HTR-8/SVneo (cell line): ENCODE measurements around the gene XIAP.
"Not testable (repeated sequence)": the region's sequence is repeated elsewhere in the genome, so short reads cannot be mapped to it uniquely, and the experiment has no call there.

Experiments
- DNase-seq: peaks from one replicate; pipeline ENCODE4 v3.0.0; 2011; ENCODE audit warnings: low spot score, mixed read lengths; ENCODE audit not compliant: insufficient read length
- FAIRE-seq: peaks from 2 replicates; lab custom pipeline; 2011; peaks lifted over from hg19 to GRCh38; lab: Jason Lieb, UNC

Gene XIAP

GRCh38 chrX:123873956-123874355 is 14.1 kb downstream of the XIAP start:
- DNase-seq (no peak), FAIRE-seq (no peak)

DNA sequence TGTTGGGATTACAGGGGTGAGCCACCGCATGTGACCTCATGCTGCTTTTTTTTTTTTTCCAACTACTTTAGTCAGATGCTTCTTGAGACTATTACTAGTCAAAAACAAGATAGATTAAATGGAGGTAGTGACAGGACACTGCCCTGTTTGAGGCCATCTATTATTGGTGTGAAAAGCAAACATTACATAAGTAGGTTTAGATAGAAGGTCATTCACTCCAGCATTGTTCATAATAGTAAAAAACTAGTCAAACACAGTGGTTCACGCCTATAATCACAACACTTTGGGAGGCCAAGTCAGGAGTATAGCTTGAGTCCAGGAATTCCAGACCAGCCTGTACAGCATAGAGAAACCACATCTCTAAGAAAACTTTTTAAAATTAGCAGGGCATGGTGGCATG is 16.3 kb downstream of the XIAP start:
- FAIRE-seq, result no peak

DNA sequence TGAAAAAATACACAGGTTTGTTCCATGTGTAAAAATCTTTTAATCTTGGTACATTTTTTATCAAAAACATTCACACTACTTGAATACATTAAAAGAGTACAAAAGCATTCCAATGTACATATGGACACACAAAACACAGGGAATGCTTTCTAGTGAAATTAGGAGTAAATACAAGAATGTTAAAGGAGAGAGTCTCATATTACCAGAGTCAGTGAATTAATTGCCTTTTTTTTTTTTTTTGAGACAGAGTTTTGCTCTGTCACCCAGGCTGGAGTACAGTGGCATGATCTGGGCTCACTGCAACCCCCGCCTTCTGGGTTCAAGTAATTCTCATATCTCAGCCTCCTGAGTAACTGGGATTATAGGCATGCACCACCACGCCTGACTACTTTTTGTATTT is 17.0 kb downstream of the XIAP start:
- DNase-seq (no peak), FAIRE-seq (no peak)

More for the DNA sequence above, 16.3 kb downstream of the XIAP start:
- no peak for DNase-seq

DNA sequence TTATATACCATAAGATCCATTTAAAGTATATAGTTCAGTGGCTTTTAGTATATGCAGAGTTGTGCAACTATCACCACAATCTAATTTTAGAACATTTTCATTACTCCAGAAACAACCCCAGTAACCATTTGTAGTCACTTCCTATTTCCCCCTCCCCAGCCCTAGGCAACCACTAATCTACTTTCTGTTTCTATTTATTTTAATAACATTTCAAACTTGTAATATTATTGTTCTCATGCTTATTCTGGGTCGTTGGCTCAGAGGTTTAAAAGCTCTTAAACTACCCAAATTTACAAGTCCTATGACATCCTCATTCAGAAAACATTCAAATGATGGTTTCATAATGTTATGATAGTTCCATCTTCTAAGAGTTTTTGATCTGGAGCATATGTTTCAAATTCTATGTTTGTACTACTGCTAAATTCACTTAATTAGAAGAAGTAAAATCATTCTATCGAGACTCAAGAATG is 18.4 kb downstream of the XIAP start:
- no peak for FAIRE-seq

GRCh38 chrX:123881330-123881729 is 21.5 kb downstream of the XIAP start:
- DNase-seq (no peak), FAIRE-seq (no peak)

More for the DNA sequence above, 18.4 kb downstream of the XIAP start:
- no peak for DNase-seq

DNA sequence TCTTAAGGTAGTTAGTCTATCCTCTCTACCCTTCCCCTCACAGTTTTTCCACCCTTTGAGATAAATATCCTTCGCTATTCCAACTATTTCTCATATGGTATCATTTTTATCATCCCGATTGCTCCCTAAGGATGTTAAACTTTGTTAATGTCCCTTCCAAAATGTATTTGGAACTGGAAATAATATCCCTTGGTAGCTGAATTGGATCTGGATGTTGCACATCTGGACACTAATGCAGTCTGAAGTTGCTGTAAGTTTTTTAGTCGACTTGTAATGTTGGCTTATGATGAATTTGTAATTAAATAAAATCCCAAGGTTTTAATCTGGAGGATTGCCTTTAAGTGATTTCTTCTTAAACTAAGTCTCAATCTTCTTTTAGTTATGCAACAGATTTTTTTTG is 22.5 kb downstream of the XIAP start:
- DNase-seq (no peak), FAIRE-seq (no peak)

DNA sequence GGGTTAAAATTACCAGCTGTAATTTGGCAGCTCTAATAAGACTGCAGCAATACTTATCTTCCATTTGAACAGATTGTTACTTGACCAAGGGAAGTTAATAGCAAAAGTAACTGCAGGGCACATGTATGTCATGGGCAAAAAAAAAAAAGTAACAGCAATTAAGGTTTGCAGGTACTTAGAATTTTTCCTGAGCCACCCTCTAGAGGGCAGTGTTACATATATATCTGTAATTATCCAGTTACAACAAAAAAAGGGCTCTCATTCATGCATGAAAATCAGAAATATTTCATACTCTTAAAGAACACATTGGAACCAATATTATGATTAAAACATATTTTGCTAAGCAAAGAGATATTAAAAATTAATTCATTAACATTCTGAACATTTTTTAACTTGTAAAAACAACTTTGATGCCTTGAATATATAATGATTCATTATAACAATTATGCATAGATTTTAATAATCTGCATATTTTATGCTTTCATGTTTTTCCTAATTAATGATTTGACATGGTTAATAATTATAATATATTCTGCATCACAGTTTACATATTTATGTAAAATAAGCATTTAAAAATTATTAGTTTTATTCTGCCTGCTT is 25.1 kb downstream of the XIAP start:
- FAIRE-seq (no peak), DNase-seq (peak; percentile 10)

DNA sequence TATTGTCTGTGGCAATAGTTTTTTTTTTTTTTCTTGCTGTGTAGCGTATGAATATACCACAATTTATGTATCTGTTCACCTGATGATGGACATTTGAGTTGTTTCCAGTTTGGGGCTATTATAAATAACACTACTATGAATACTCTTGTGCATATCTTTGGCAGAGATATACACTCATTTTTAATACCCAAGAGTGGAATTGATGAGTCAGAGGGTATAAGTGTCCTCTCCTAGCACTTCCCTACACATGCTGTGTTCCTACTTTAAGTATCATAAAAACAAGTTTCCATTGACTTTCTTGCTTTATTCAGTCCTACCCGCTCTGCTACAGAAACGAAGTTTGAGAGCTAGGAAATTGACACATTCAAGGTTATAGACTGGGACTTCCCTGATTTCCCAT is 39.8 kb downstream of the XIAP start:
- DNase-seq (no peak), FAIRE-seq (no peak)

DNA sequence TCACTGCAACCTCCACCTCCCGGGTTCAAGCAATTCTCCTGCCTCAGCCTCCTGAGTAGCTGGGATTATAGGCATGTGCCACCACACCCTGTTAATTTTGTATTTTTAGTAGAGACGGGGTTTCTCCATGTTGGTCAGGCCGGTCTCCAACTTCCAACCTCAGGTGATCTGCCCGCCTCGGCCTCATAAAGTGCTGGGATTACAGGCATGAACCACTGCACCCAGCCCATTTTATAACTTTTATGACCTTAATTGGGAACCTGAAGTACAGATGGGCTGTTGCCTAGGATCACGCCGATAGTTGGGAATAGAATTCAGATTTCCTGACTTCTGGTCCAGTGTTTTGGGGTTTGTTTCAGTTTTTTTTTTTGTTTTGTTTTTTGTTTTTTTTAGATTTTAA is 43.4 kb downstream of the XIAP start:
- FAIRE-seq, DNase-seq: not testable (repeated sequence)

DNA sequence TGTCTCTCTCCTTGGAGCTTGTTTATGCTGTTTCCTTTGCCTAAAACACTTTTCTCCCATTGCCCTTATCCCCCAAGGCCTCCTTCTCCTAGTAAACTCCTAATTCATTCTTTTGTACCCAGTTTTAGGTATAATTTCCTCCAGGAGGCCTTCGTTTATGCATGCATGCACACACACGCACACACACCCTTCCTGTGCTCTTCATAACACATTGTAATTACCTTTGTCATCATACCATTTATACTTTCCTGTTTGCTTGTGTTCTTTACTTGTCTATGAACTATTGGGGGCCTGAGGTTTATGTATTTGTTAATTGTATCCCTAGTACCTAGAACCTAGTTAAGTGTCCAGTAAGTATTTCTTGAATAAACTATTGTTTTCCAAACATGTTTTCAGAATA is 45.5 kb downstream of the XIAP start:
- no peak for FAIRE-seq
- DNase-seq, result no peak

DNA sequence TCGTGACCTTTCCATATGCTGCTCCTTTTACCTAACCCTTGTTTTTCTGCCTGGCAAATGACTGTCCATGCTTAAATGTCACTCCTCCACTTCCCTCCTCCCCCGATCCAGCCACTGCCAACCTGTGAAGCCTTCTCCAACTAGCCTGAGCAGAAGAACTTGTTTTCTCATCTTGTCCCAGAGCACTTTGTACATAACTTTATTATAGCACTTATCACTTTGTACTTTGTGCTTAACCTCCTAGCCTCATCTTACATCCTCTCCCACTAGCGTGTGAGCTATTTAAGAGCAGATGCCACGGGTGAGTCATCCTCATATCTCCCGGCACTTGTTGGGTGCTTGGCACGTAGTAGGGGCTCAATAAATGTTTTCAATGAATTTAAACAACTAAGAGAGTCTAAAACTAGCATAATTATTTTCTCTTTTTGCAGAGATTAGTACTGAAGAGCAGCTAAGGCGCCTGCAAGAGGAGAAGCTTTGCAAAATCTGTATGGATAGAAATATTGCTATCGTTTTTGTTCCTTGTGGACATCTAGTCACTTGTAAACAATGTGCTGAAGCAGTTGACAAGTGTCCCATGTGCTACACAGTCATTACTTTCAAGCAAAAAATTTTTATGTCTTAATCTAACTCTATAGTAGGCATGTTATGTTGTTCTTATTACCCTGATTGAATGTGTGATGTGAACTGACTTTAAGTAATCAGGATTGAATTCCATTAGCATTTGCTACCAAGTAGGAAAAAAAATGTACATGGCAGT is 46.9 kb downstream of the XIAP start:
- no peak for DNase-seq
- no peak for FAIRE-seq

DNA sequence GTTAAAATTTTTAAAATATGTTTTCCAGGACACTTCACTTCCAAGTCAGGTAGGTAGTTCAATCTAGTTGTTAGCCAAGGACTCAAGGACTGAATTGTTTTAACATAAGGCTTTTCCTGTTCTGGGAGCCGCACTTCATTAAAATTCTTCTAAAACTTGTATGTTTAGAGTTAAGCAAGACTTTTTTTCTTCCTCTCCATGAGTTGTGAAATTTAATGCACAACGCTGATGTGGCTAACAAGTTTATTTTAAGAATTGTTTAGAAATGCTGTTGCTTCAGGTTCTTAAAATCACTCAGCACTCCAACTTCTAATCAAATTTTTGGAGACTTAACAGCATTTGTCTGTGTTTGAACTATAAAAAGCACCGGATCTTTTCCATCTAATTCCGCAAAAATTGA is 49.7 kb downstream of the XIAP start:
- DNase-seq (no peak), FAIRE-seq (no peak)

DNA sequence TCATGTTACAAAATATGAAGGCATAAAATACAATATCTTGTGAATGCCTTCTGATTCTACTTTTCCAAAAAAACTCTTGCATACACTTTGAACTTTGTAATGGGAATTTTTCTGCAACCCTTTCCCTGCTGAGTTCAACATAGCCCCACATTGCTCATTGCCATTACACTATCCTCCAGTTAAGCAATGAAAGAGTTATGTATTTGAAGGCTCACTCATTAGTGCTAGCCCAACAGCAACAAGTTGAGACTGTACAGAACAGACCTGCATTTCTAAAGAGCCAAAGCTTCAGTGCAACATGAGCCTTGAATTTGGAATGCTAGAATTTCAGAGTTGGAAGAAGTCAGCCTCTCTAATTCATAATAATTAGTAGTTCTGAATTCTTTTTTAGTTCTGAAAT is 57.2 kb downstream of the XIAP start:
- no peak for DNase-seq
- no peak for FAIRE-seq

GRCh38 chrX:123918106-123918721 is 58.4 kb downstream of the XIAP start:
- DNase-seq (no peak), FAIRE-seq (no peak)

- DNase-seq (peak; percentile 20), FAIRE-seq (no peak)
Measured at GRCh38 chrX:123920105-123920785, 60.4 kb downstream of the XIAP start.

- FAIRE-seq (no peak), DNase-seq (no peak)
Measured at GRCh38 chrX:123923211-123923610, 63.4 kb downstream of the XIAP start.

GRCh38 chrX:123924186-123924585 is 64.3 kb downstream of the XIAP start:
- DNase-seq, result no peak
- no peak for FAIRE-seq

GRCh38 chrX:123927845-123928244 is 68.0 kb downstream of the XIAP start:
- FAIRE-seq (no peak), DNase-seq (no peak)

- FAIRE-seq, DNase-seq: not testable (repeated sequence)
Measured at GRCh38 chrX:123932055-123932454, 72.2 kb downstream of the XIAP start.

DNA sequence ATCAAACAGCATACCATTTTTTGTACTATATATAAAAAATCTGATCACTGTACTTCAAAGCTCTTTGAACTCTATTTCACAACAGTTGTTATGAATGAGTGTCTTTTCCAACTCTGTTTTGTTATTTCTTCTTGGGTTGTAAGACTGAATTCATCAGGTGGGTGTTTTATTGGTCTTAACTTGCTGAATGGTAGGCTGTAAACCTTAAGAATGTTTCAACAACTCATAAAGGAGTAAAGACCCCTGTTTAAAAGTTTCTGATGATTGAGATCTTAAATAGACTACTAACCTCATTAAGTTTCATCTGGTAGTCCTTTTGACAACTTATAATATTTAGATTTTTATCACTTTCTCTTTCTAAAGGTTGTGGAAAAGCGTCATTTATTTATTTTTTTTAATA is 83.2 kb downstream of the XIAP start:
- FAIRE-seq (no peak), DNase-seq (no peak)

DNA sequence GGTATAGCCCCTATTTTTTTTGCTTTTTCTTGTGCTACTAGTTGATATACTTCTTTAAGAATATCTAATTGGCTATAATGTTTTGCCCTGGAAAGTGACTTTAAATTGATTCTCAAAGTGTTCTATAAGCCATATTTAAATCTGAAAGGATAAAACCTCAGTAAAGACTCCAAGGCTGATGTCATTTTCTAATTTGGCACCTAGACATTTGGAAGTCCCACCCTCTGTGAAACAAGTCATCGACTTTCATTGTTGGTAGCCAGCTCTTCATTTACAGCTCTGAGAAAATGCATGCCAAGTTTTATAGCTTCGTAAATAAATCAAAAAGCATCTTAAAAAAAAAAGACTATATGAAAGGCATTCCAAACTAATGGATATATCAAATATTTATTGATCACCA is 83.6 kb downstream of the XIAP start:
- DNase-seq (no peak), FAIRE-seq (no peak)
